T-cell (primary cell): ENCODE measurements around the gene RAB22A. TPM values are rescaled to one million over a fixed set of nuclear protein-coding genes. Genes with fewer than 3 reads are reported as not detected.

Source experiments
- ATAC-seq, 4 experiments: fragments of 200-7000 bp in 3 of 4; fragments of 150-1000 bp in 1 of 4; cut with Tn5 transposase; replicated peaks in 1 of 4; 1 replicate in 3 of 4; 2 replicates in 1 of 4; pipeline ENCODE4 v1.10.0; 2021; ENCODE audit warnings: moderate library complexity in 3 of 4, mild to moderate bottlenecking in 2 of 4, moderate number of reproducible peaks in 1 of 4
- CTCF ChIA-PET, 2 donors: fragments of 300-600 bp; sonication (Branson Sonifier 250); formaldehyde crosslinking; loops; one replicate each; lab custom pipeline; 2022; ENCODE audit warnings: antibody characterized with exemption in 2 of 2; lab: Charles Lee
- POLR2A ChIA-PET, 2 donors: fragments of 300-600 bp; sonication (Branson Sonifier 250); formaldehyde crosslinking; loops; one replicate each; lab custom pipeline; 2022; ENCODE audit warnings: antibody characterized with exemption in 2 of 2; lab: Charles Lee
- DNase-seq, 35 experiments: peaks; one replicate each; pipeline versions ENCODE4 v3.0.0 to v3.0.0-alpha.2; 2013 to 2023
- H3K27ac ChIP-seq: one replicate; pipeline ENCODE4 v1.5.1; 2013; ENCODE audit warnings: low read length
- H3K27me3 ChIP-seq, 2 experiments: replicated peaks in 1 of 2; 1 replicate in 1 of 2; 2 replicates in 1 of 2; pipeline versions ENCODE4 v1.6.1 to v1.7.0; 2013; ENCODE audit warnings: low read length in 1 of 2, mixed read lengths in 1 of 2; ENCODE audit not compliant: control insufficient read depth in 2 of 2, insufficient read depth in 2 of 2; ENCODE audit errors: extremely low read depth in 1 of 2
- H3K36me3 ChIP-seq, 2 donors: 1 replicate in 1 of 2; 2 replicates in 1 of 2; pipeline versions ENCODE4 v1.6.1 to v1.7.0; 2013; ENCODE audit warnings: low read length in 1 of 2; ENCODE audit not compliant: control insufficient read depth in 2 of 2, insufficient read depth in 1 of 2; ENCODE audit errors: extremely low read depth in 1 of 2
- H3K4me1 ChIP-seq, 2 experiments: 1 replicate in 1 of 2; 2 replicates in 1 of 2; pipeline versions ENCODE4 v1.6.1 to v1.7.0; 2013; ENCODE audit warnings: low read length in 2 of 2, mixed read lengths in 1 of 2; ENCODE audit not compliant: insufficient read depth in 2 of 2, control insufficient read depth in 1 of 2; ENCODE audit errors: extremely low read depth in 1 of 2
- H3K4me3 ChIP-seq, 2 donors: 1 replicate in 1 of 2; 2 replicates in 1 of 2; pipeline versions ENCODE4 v1.5.1 to v1.7.0; 2013; ENCODE audit warnings: mild to moderate bottlenecking in 2 of 2, low read length in 1 of 2, moderate library complexity in 1 of 2; ENCODE audit not compliant: control insufficient read depth in 1 of 2; ENCODE audit errors: extremely low read depth in 1 of 2
- H3K9me3 ChIP-seq: 2 replicates; pipeline ENCODE4 v1.7.0; 2013
- H3K27ac Mint-ChIP-seq, 2 donors: one replicate each; pipeline ENCODE4 v1.8.0; 2020 to 2021; ENCODE audit warnings: mild to moderate bottlenecking in 2 of 2, mixed read lengths in 2 of 2
- H3K27me3 Mint-ChIP-seq, 2 donors: one replicate each; pipeline ENCODE4 v1.8.0; 2021 to 2022; ENCODE audit warnings: mixed read lengths in 2 of 2
- H3K36me3 Mint-ChIP-seq: one replicate; pipeline ENCODE4 v1.8.0; 2021; ENCODE audit warnings: mixed read lengths
- H3K4me1 Mint-ChIP-seq, 3 donors: one replicate each; pipeline ENCODE4 v1.8.0; 2020 to 2022; ENCODE audit warnings: mixed read lengths in 3 of 3, mild to moderate bottlenecking in 1 of 3
- H3K4me3 Mint-ChIP-seq, 3 donors: one replicate each; pipeline ENCODE4 v1.8.0; 2020 to 2022; ENCODE audit warnings: mild to moderate bottlenecking in 3 of 3, mixed read lengths in 3 of 3, moderate library complexity in 3 of 3
- H3K9me3 Mint-ChIP-seq, 3 donors: one replicate each; pipeline ENCODE4 v1.8.0; 2020 to 2022; ENCODE audit warnings: mixed read lengths in 3 of 3
- WGBS: methylation state at CpG from one replicate; pipeline ENCODE4 v1.1.5; 2013; ENCODE audit warnings: missing lambda C conversion rate; ENCODE audit not compliant: insufficient coverage; 5-methylcytosine and 5-hydroxymethylcytosine counted together
- total RNA-seq, 35 experiments: library from RNA in 6 of 35; stranded (reverse) in 6 of 35; fragments of 120-200 nt in 1 of 35; gene quantifications; one replicate each; pipeline versions ENCODE4 v1.2.1 to v1.2.4 and lab custom pipeline; 2013 to 2026

The RAB22A gene
- total RNA-seq, 5 donors from 2014 or later (not counting 1 experiment from before 2014, with no cell fraction given): 15.3 to 23.0 (median 20.4) TPM

DNA sequence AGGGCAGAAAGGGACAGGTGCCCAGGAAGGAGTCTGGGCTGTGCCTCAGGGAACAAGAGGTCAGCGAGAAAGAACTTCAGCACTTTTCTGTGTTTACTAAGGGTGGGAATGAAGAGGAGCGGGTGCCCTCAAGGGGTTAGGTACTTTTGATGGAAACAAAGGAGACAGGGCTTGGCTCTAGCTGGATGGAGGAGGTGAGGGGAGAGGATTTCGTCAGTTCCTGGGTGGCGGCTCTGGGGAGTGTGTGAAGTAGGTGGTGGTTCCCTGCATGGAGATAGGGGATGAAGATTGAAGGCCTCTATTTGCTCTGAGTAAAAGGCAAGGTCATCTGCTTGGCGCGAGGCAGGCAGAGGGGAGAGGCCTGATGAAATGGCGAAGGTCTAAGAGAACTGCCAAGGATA, 41.1 kb upstream of the RAB22A start:
- H3K36me3 Mint-ChIP-seq: peaks cover 31% of the 10 kb centered on the region
- H3K4me3 Mint-ChIP-seq: peak overlapping the region in 1 of 3 donors; percentile 56
- H3K9me3 Mint-ChIP-seq: no peaks in the 10 kb centered on the region
- H3K27me3 ChIP-seq: no peaks in the 10 kb centered on the region
- peak overlapping the region; percentile 30 to 67 for H3K27ac Mint-ChIP-seq
- H3K9me3 ChIP-seq: no peaks in the 10 kb centered on the region
- H3K4me1 Mint-ChIP-seq: peaks cover 24 to 32% (median 26%) of the 10 kb centered on the region in 3 donors
- H3K4me1 ChIP-seq: peaks cover 12 to 18% of the 10 kb centered on the region in 2 experiments
- no peaks in the 10 kb centered on the region for H3K27me3 Mint-ChIP-seq
- no peak overlapping the region for H3K27ac ChIP-seq
- no peak for ATAC-seq
- peaks cover 11 to 30% of the 10 kb centered on the region in 2 donors for H3K36me3 ChIP-seq
- peak overlapping the region in 1 of 2 donors; percentile 10 for H3K4me3 ChIP-seq
- ChIA-PET CTCF (no interaction called here), POLR2A (interaction anchor here in 1 of 2 donors (0.5 kb wide), 1 partner anchor 389 kb away, joined by 3 read pairs; no protein-coding TSS in a partner anchor)
- DNase-seq: no peak
- 95% methylated on average over 7 of the region's 7 CpGs for WGBS

DNA sequence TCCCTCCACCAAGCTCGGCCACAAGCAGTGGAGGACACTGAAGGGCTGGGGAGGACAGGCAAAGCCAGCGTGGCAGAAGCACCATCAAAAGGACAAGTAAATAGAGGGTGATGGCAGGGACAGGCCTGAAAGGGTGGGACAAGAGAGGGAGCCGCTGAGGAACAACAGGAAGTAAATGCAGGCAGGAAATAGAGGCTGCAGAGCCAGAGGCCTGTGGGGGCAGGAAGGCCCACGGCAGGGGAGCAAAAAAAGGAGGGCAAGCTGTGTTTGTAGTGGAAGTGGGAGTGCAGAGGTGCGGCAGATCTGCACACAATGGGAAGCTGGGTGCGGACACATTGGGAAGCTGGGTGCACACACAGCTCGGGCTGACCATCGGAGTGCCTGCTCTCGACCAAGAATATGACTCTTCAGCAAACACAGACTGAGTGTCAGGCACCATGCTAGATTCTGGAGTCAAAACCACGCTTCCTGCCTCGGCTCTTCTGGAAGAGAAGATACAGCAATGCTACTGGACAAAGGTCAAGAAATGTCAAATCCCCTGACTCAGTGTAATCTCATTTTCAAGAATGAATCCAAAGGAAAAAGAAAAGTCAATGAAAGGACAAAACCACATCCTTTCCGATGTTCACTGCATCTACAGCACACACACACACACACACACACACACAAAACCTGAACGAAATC, 40.4 kb upstream of the RAB22A start:
- POLR2A ChIA-PET: interaction anchor here in 1 of 2 donors (0.5 kb wide), 1 partner anchor 389 kb away, joined by 3 read pairs; no protein-coding TSS in a partner anchor
- Histone ChIP-seq H3K27me3 (no peaks in the 10 kb centered on the region), H3K27ac (no peak overlapping the region), H3K4me1 (peaks cover 12 to 18% of the 10 kb centered on the region in 2 experiments), H3K4me3 (peak overlapping the region in 1 of 2 donors; percentile 10), H3K9me3 (no peaks in the 10 kb centered on the region), H3K36me3 (peaks cover 11 to 26% of the 10 kb centered on the region in 2 donors)
- CTCF ChIA-PET: no interaction called here
- Mint-ChIP-seq H3K27me3 (no peaks in the 10 kb centered on the region), H3K4me1 (peaks cover 24 to 32% (median 26%) of the 10 kb centered on the region in 3 donors), H3K4me3 (peak overlapping the region in 1 of 3 donors; percentile 56), H3K27ac (peak overlapping the region; percentile 50 to 67), H3K9me3 (no peaks in the 10 kb centered on the region), H3K36me3 (peaks cover 35% of the 10 kb centered on the region)
- ATAC-seq (peak in 1 of 4 experiments; percentile 56), DNase-seq (no peak)
- 55% methylated on average over 10 of the region's 13 CpGs for WGBS

DNA sequence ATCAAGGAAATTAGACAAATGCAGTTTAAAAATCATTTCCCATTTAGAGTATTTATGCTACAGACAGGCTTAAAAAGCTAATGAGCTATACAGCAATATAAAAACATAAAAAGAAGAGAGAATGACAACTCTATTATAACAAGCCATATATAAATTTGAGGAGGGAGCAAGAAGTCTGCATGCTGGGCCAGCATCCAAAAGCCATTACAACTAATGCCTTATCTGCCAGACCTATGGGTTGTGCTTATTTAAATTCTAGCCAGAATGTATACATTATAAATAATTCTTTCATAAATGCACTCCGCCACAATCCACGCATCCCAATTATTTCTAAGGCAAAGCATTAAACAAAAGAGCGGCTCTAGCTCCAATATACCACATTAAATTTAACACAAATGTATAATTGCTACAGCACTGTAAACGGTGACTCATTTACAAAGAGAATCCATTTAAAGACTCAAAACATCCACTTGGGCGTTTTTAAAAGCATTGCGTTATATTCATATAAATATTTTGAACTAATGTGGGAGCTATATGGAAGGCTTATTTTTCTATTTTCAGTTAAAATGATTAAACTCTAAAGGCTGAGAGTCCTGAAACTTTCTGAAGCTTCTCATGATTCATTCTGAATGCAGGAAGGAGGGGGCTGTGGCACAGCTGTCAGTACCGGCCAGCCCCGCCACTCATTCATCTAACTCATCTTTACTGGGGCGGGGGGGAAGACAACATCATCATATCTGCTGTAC, 37.7 kb upstream of the RAB22A start:
- no peak overlapping the region for H3K27ac ChIP-seq
- H3K9me3 ChIP-seq: no peaks in the 10 kb centered on the region
- Mint-ChIP-seq H3K27ac (no peak overlapping the region), H3K4me1 (peaks cover 26 to 32% (median 30%) of the 10 kb centered on the region in 3 donors), H3K4me3 (no peak overlapping the region), H3K36me3 (peaks cover 46% of the 10 kb centered on the region), H3K9me3 (no peaks in the 10 kb centered on the region), H3K27me3 (no peaks in the 10 kb centered on the region)
- POLR2A ChIA-PET: no interaction called here
- no peak overlapping the region for H3K4me3 ChIP-seq
- H3K27me3 ChIP-seq: no peaks in the 10 kb centered on the region
- peaks cover 4 to 7% of the 10 kb centered on the region in 2 donors for H3K36me3 ChIP-seq
- no CpG with 5 or more reads among the region's 9 CpGs for WGBS
- CTCF ChIA-PET: no interaction called here
- H3K4me1 ChIP-seq: peaks cover 12 to 18% of the 10 kb centered on the region in 2 experiments
- DNase-seq (no peak), ATAC-seq (no peak)

DNA sequence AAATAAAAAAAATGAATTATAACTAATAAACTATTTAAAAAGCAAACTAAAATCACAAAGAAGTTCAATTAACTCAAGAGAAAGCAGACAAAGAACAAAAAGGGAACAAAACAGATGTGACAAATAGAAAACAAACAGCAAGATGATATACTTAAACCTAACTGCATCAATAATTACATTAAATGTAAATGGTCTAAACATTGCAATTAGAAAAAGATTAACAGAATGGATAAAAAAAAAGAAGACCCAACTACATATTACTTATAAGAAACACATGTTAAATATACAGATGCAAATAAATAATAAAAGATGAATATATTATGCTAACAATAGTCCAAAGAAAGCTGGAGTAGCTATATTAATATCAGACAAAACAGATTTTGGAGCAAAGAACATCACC, 35.1 kb upstream of the RAB22A start:
- Mint-ChIP-seq H3K9me3 (no peaks in the 10 kb centered on the region), H3K36me3 (peaks cover 37% of the 10 kb centered on the region), H3K4me1 (peaks cover 7 to 17% (median 11%) of the 10 kb centered on the region in 3 donors), H3K27ac (no peak overlapping the region), H3K4me3 (no peak overlapping the region), H3K27me3 (no peaks in the 10 kb centered on the region)
- DNase-seq: no peak
- peaks cover 4 to 9% of the 10 kb centered on the region in 2 donors for H3K36me3 ChIP-seq
- ChIA-PET POLR2A (no interaction called here), CTCF (no interaction called here)
- no peak overlapping the region for H3K27ac ChIP-seq
- H3K4me1 ChIP-seq: peaks cover under 1 to 5% of the 10 kb centered on the region in 2 experiments
- no peaks in the 10 kb centered on the region for H3K9me3 ChIP-seq
- ATAC-seq: no peak
- H3K4me3 ChIP-seq: no peak overlapping the region
- no peaks in the 10 kb centered on the region for H3K27me3 ChIP-seq

DNA sequence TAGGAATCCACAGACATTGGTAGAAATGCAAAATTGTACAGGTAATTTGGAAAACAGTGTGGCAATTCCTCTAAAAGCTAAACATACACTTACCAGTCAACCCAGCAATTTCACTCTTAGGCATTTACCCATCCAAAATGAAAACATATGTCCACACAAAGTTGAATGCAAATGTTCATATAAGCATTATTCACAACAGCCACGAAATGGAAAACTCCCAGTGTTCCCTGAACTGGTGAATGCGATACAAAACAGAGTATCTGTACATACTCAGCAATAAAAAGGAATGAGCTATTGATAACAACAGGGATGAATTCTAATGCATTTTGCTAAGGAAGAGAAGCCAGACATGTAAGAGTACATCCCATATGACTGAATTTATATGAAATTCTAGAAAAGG, 32.4 kb upstream of the RAB22A start:
- Mint-ChIP-seq H3K27ac (no peak overlapping the region), H3K4me3 (no peak overlapping the region), H3K36me3 (peaks cover 30% of the 10 kb centered on the region), H3K4me1 (peaks cover 8 to 14% (median 9%) of the 10 kb centered on the region in 3 donors), H3K9me3 (no peaks in the 10 kb centered on the region), H3K27me3 (no peaks in the 10 kb centered on the region)
- H3K27me3 ChIP-seq: no peaks in the 10 kb centered on the region
- no peaks in the 10 kb centered on the region for H3K9me3 ChIP-seq
- DNase-seq: no peak
- no peak overlapping the region for H3K27ac ChIP-seq
- ChIA-PET POLR2A (no interaction called here), CTCF (no interaction called here)
- H3K4me1 ChIP-seq: no peaks in the 10 kb centered on the region
- peaks cover 4% of the 10 kb centered on the region in 2 donors for H3K36me3 ChIP-seq
- no peak for ATAC-seq
- H3K4me3 ChIP-seq: no peak overlapping the region
- WGBS: no CpG with 5 or more reads among the region's 2 CpGs

DNA sequence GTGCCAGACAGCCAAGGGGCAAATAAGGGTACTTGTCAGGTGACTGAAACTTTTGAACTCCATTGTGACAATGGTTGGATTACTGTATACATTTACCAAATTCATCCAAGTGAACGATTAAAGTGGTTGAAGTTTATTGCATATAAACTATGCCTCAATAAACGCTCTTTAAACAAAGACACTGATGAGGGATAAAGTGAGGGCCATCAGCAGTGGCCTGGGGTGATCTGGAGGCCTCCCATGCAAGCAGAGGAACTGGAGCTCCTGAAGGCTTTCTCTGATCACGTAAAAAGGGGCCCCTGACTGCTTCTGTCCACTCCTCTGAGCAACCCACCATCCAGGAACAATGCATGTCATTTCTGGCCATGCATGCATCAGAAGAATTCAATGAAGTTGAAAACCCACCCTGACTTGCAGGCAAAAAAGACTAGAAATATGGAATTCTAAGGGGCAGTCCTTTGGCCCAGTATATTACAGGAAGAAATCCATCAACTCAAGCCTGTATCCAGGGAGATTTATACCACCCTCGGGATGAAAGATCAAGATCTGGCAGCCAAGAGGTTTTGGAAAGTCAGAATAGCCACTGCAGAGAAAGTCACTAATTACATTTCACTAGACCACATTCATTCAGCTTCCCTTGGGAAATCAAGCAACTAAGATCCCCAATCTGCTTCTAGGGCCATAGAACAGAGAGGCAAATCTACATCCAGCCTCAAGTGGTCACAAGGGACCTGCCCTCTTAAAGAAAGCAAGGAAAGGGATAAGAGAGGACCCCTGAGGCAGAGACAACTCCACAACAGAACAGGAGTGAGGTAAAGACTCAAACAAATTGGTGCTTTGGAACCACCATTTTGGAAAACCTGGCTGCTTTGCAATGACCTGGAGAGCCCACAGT, 31.7 kb upstream of the RAB22A start:
- no peaks in the 10 kb centered on the region for H3K9me3 ChIP-seq
- H3K36me3 Mint-ChIP-seq: peaks cover 29% of the 10 kb centered on the region
- H3K4me3 Mint-ChIP-seq: no peak overlapping the region
- 85% methylated on average over 2 of the region's 4 CpGs for WGBS
- no peak overlapping the region for H3K4me3 ChIP-seq
- ATAC-seq: no peak
- ChIA-PET POLR2A (interaction anchor here in 1 of 2 donors (0.5 kb wide), 1 partner anchor 120 kb away, joined by 3 read pairs; no protein-coding TSS in a partner anchor), CTCF (no interaction called here)
- H3K27me3 ChIP-seq: no peaks in the 10 kb centered on the region
- peaks cover 9 to 15% (median 14%) of the 10 kb centered on the region in 3 donors for H3K4me1 Mint-ChIP-seq
- no peaks in the 10 kb centered on the region for H3K9me3 Mint-ChIP-seq
- H3K27ac Mint-ChIP-seq: no peak overlapping the region
- H3K36me3 ChIP-seq: peaks cover under 1 to 4% of the 10 kb centered on the region in 2 donors
- no peaks in the 10 kb centered on the region for H3K4me1 ChIP-seq
- no peaks in the 10 kb centered on the region for H3K27me3 Mint-ChIP-seq
- DNase-seq: no peak
- H3K27ac ChIP-seq: no peak overlapping the region
